Stimulated activated CD4-positive, alpha-beta T cell treated with anti-CD3 and anti-CD28 coated beads, TNF-alpha, amount 100 ng/mL, for 1 hour (primary cell): ENCODE results near the gene CDC42BPA.

ENCODE experiments used
- DNase-seq, 3 donors: peaks; one replicate each; pipeline ENCODE4 v3.0.0-alpha.2; 2020; ENCODE audit warnings: low read depth in 3 of 3, low spot score in 1 of 3

The CDC42BPA gene

DNA sequence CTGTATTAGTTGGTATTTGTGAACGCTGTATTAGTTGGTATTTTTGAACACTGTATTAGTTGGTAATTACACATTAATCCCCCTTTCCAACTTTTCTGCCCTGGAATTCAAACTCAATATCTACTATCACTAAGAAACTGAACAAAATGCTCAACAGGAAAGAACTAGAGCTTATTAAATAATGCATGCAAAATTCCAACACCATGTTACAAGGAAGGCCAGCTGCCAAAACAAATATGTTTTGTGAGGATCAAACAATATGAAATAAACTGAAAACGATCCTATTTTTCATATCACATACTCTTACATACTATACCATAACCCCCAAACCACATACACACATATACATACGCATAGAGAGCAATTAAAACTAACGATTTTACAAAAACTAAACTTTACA lies 104.9 kb downstream of the CDC42BPA start:
- DNase-seq, result no peak

DNA sequence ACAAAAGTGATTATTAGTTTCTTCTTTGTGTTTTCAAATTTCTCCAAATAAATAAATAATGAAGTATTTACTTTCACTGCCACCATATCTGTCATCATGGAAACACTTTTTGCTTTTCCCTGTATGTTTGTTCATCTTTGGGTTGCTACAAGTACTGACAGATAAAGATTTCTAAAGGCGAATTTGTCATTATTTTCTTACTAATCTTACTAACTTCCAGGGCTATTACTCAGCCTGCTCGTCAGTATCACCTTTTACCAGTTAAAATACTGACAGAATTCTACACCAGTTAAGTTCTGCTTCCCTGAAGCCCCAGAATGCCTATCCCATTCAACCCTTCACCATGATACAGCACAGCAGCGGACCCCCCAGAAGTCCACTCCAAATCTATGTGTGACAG lies 106.1 kb downstream of the CDC42BPA start:
- DNase-seq, result no peak

DNA sequence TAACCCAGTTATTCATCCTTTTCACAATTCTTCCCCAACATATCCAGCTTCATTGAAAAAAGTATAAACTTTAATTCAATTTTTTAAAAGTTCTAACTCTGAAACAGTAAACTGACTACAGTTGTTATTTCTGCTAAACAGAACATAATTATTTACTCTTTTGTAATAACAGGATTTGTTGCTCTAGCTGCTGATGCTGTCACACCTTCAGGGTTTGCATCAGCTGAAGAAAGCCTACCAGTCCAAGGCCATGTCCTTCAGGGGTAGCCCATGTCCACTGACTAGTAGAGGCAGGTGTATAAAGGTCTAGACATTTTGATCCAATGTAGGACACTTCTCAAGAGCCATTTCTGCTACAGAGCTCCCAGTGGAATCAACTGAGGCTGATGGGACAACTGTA lies 107.7 kb downstream of the CDC42BPA start:
- no peak for DNase-seq

DNA sequence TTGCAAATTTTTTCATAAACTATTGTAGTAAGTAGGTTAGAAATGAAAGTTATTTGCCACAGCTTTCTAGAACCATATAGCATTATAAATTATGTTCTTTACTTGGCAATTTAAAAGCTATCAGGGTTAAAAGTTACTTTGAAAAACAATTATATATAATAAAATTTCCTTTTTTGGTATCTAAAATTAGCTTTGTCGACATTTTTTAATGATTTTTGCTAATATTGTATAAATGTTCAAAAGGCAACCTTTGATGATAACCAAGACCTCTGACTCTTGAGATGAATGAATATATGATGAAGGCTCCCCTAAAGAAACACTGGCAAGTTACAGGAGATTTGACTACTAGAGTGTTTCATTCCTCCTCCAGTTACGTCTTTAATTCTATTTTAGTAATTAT lies 121.2 kb downstream of the CDC42BPA start:
- no peak for DNase-seq

DNA sequence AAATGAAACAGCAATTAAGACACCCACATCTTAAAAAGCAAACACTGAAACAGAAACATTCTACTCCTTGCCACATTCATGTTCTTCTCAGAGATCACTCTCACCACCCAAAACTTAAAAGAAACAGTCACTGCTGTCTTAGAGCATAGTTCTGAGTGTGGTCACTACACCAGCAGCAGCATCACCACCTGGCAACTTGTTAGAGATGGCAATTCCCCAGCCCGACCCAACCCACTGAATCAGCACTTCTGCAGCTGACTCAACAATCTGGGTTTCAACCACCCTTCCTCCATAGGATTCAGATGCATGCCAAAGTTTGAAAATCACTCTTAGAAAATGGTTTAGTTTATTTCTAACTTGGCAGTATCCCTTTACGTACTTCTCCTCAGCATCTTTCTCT lies 126.1 kb downstream of the CDC42BPA start:
- no peak for DNase-seq

DNA sequence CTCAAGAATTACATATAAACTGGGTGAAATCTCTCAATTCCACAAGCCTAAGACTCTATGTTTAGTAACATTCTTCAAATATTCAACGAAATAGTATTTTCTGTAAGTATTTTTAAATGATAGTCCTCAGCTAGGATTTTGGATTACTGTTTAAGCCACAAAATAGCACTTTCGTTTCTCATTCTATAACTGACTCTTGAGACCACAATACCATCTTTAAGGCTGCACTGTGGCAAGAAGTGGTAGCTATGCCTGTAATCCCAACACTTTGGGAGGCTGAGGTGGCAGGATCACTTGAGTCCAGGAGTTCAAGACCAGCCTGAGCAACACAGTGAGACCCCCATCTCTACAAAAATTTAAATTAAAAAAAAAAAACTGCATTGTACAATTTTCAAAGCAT lies 126.7 kb downstream of the CDC42BPA start:
- no peak for DNase-seq

DNA sequence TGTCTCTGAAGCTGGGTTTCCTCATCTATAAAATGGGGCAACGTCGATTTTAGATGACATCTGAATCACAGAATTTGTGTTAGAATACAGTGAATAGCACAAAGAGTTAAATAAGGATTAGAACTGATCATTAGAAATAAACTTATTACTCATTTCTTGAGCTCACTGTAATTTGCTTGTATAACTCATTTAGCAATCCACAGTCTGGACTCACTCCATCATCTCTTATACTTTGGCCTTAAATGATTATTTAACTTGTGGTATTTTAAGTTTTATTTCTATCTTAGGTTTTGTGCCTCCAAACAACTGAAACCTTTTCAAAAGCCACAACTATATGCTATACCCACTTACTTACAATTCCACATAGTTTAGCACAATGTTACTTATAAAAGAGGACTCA lies 128.0 kb downstream of the CDC42BPA start:
- DNase-seq, result no peak

DNA sequence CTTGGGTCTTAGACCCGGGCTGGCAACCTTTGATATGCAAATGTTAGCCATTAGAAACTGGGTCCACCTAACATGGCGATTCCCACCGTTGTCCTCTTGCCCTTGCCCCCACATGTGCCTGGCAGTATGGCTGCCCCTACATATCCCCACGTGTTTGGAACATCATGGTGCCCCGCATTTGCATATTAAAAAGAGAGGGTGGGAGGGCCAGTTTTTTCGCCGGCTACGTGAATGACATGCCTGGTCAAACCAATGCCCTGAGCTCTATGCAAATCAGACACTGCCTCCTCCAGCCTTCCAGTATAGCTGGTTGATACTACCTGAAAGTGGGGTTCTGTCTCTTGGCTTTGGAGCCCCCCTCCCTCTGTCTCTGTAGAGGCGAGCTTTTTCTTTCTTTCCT lies 133.0 kb downstream of the CDC42BPA start:
- no peak for DNase-seq

DNA sequence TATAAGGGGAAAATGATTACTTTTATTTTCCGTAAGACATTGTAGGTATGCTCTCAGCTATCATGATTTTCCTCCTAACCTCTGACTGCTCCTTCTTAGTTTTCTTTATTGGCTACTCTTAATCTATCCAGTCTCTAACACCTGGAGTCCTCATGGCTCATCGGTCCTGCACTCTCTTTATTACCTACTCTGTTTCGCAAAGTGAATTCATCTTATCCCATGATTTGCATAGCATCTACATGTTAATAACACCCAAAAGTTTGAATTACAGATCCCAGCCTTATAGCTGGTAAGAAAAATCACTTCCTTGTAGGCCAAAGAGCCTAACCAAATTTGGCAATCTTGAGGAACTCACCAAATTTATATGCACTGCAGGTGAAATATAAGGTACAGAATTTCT lies 136.3 kb downstream of the CDC42BPA start:
- no peak for DNase-seq

DNA sequence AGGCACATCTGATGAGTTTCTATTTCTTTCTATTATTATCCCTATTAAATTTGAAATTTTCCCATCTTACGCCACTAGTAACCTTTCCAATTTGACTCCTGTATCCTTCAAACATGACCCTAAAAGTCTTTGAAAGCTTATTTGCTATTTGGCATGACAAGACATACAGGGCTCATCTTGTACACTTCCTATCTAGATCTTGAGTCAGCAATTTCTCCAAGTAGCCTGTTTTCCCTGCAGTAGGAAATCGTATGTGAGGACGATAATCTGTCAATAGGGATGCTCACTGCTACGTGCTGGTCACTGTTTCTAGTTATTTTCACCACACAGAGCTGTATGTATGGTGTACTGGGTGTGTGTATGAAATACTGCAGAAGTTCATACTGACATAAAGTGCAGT lies 142.7 kb downstream of the CDC42BPA start:
- DNase-seq, result no peak

DNA sequence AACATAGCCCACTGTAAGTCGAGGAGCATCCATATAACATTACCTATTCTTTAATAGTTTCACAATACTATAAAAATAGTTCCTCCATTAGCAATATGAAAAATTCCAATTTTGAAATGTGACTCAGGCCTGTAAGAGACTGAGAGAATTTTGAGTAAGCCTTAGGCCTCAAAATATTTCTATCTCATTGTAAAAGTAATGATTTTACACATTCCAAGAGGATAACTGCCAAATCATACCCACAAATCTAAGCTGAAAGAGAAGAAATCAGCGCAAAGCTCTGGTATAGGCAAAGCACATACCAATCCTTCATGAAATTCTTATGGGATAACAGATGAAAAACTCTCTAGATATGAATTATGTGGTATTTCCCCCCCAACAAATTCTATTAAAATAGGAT lies 144.1 kb downstream of the CDC42BPA start:
- DNase-seq, result no peak

DNA sequence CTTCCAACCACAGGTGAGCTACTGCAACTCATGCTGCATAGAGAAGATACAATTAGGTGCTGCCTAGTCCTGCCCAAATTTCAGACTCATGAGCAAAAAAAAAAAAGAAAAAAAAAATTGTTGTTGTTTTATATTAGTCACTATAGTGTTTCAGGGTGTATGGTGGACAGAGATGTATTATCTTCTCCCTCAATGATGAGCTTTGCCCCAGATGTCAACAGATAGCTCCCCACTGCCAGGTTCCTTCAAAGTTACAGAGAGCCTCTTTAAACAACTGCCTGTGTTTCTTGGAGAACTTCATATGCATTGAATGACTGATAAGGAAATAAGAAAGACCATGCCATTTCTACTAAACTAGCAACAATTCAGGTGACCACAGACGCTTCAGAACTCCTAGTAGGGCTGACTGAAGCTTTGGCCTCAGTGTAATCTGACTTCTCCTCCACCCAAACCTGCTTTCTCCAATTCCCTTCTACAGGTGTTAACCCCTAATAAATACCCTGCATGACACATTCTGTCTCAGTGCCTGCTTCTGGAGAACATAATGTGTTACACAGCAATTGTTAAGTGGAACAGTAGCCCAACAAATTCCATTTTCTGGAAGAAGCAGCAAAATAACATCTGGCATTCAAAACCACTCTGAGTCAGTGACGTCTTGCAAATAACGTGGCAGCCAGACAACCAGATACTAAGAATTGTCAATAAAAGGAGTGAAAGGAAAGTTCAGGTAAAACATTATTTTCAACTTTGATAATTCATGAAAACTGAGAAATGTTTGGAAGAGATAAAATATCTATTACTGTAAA lies 147.7 kb downstream of the CDC42BPA start:
- no peak for DNase-seq

DNA sequence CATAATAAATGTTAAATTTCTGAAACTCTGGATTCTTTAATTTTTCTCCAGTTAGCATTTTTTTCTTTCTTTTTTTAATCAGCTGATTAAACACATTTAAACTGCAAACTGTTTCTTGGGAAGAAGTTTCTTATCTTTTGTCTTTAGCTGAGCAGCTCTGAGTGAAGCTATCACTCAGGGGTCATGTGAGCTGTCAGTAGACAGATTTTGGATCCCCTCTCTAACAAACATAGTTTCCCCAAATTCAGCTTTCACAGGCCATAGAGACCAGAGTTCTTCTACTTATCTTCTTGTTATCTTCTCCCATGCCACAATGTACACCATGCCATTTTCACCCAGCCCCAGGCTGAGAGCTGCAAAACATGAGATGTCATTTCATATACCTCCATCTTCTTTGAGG lies 148.9 kb downstream of the CDC42BPA start:
- no peak for DNase-seq

DNA sequence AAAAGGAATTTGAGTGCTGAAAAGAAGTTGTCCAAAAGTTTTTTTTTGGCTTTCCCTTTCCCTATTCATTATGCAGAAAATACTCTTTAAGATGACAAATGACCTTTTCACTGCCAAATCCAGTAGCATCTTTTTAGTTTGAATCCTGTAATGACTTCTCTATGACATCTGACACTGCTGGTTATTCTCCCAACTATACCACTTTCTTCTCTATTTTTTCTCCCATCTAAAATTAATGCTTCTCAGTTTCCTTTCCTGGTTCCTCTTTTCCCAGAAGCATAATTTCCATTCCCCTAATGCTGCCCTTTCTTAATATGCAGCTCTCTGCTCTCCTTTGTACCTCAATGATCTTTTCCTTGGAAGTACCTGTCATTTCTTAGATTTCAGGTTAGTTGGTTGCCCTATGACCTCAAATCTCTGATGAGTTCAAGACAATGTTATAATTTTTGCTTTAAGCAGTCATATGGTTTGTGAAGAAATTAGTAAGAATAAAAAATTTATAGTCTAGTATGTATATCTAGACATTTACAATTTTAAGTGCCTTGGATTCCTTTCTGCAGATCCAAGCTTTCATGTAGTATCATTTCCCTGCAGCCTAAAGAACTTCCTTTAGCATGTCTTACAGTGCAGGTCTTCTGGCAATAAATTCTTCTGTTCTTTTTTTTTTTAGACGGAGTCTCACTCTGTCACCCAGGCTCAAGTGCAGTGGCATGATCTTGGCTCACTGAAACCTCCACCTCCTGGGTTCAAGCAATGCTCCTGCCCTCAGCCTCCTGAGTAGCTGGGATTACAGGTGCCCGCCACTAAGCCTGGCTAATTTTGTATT lies 150.8 kb downstream of the CDC42BPA start:
- no peak for DNase-seq

DNA sequence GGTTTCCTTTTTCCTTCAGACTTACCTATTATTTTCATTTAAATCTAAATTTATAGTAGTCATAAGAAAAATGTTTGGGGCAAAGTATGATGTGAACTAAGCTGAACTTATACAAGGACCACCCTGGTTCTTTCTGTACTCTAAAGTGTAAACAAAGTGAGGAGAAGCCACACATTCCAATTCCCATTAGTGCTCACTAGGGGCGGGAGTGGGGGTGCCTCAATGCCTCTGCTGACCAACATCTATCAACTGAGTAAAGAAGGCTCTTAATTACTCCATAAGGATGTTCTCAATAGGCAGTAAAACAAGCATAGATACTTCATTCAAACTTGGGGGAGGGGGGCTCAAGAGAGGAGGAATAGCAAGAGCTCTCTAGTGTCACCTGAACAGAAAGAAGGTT lies 151.7 kb downstream of the CDC42BPA start:
- no peak for DNase-seq

DNA sequence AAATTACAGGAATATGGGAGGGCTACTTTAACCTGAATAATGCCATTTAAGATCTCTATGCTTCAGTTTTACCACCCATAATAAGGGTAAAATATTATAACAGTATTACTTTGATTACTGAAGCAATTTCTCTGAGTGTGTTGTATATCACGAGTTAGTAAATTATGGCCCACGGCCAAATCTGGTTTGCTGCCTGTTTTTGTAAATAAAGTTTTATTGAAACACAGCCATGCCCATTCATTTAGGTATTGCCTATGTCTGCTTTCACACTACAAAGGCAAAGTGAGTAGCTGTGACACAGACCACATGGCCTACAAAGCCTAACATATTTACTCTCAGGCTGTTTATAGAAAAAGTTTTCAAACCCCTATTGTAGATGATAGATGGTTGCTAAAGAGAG lies 156.8 kb downstream of the CDC42BPA start:
- no peak for DNase-seq

DNA sequence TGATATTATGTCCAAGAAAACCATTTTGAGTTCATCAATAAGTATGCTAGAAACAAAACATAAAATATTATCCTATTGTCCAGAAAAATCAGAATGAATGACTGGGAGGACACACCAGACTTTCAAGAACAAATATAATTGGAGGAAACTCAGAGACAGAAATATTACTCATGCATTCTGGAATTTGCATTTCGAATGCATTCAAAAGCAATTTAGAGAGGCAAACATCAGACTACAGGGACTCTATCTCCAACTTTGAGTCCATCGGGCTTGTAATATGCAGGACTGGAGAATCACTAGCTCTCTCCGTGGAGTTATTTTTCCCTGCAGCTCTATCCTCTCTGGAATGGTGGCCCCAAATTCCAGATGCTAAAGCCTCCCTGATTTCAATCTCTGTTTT lies 161.8 kb downstream of the CDC42BPA start:
- DNase-seq, result no peak

DNA sequence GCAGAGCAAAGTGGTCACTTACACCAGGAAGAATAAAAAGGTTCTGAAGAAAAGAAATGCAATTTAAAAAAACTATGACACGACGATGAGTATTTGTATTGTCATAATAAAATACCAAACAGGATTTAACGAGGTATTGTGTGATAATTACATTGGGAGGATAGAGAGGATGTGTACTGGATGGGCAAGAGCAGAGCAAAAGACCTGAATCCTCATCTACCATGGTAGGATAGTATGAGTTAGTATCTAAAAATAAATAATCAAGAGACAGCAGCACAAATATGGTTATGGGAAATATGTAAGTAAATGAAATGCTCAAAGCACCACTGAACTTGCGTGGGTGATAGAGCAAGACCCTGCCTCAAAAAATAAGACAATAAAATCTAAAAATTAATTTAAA lies 162.6 kb downstream of the CDC42BPA start:
- no peak for DNase-seq

DNA sequence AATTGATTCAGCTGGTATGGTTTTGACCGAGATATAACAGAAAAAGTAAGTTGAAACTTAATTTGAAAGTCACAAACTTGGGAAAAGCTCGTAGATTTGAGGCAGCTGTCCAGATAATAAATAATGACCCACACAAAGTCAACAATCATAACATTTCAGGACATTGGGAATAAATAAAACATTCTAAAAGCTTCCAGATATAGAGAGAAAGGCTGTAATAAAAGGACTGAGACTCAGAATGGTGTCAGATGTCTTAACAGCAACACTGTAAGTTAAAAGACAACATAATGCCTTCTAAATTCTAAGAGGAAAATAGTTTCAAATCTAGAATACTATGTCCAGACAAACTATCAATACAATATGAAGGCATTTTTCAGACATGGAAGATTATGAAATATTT lies 163.3 kb downstream of the CDC42BPA start:
- no peak for DNase-seq

DNA sequence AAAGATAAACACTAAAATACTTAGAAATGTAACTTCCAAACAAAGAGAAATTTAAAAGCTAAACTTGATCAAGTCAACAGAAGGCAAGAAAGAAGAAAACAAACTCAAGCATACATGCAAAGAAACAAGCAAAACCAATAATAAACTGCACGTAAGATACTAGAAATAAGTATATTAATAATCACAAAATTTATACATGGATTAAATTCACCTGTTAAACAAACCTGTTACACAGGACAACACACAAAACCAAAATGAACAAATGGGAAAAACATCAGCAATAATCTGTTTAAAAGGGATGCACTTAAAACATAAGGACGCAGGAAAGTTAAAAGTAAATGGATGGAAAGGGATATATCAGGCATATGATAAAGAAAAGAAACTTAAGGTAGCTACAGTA lies 165.8 kb downstream of the CDC42BPA start:
- DNase-seq, result no peak

DNA sequence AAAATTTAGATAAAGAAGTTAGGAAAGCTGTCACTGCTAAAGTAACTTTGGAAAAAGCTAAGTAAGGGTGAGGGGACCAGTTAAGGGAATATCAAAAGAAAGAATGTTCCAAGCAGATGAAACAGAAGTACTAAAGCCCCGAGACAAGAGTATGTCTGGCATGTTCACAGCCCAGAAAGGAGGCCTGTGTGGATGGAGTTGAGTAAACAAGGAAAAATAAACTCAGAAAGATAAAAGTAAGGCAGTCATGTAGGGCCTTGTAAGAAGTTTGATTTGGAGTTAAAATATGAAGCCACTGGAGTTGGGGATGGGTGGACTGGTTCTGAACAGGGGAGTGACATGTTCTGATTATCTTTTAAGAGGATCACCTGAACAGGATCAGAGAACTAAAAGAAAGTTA lies 177.9 kb downstream of the CDC42BPA start:
- no peak for DNase-seq

DNA sequence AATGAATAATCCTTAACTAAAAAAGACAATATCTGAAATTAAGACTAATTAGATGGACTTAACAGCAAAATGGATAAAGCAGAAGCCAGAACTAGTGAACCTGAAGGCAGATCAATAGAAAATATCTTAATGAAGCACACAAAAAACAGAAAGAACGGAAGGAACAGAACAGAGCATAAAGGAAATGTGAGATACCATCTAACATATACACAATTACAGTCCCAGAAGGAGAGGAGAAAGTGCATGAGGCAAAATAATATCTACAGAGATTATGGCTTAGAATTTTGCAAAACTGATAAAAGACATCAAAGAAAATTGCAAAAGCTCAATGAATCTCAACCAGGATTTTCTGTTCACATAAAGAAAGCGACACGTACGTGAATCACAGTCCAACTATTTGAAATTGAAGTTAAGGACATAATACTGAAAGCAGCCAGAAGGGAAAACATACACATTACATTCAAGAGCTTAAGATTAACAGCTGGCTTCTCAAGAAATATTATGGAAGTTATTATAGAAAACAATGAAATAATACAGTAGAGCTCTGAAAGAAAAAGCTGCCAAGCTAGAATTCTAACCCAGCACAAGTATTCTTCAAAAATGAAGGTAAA lies 182.0 kb downstream of the CDC42BPA start:
- DNase-seq, result no peak
